H1 (cell line): ENCODE data around the gene UNC79. TPM values are rescaled to one million over a fixed set of nuclear protein-coding genes. Genes with fewer than 3 reads are reported as not detected.

Experiments
- CTCF ChIA-PET: fragments of 300-600 bp; sonication (Branson Sonifier 250); formaldehyde crosslinking; loops from one replicate; lab custom pipeline; 2021; ENCODE audit not compliant: partially characterized antibody; lab: Charles Lee
- POLR2A ChIA-PET: fragments of 300-600 bp; sonication (Branson Sonifier 250); formaldehyde crosslinking; loops from one replicate; lab custom pipeline; 2021; ENCODE audit warnings: inconsistent platforms; ENCODE audit not compliant: partially characterized antibody; lab: Charles Lee
- DNase-seq, 2 experiments: peaks; one replicate each; pipeline versions ENCODE4 v3.0.0 to v3.0.0-alpha.2; 2010 to 2022; ENCODE audit warnings: low spot score in 2 of 2, low read depth in 1 of 2, mixed read lengths in 1 of 2
- FAIRE-seq: peaks from 2 replicates; lab custom pipeline; 2011; peaks lifted over from hg19 to GRCh38; lab: Jason Lieb, UNC
- H2AFZ ChIP-seq: 2 replicates; pipeline ENCODE4 v1.8.1; 2012; ENCODE audit warnings: low read length, inconsistent platforms
- H2AK5ac ChIP-seq: 2 replicates; pipeline ENCODE4 v1.6.1; 2013; ENCODE audit warnings: low read depth, low read length
- H2BK120ac ChIP-seq: replicated peaks from 2 replicates; pipeline ENCODE3; 2013; ENCODE audit warnings: low read depth, low read length, inconsistent platforms
- H2BK12ac ChIP-seq: 2 replicates; pipeline ENCODE4 v1.6.1; 2013; ENCODE audit warnings: low read depth, low read length
- H2BK15ac ChIP-seq: 2 replicates; pipeline ENCODE4 v1.6.1; 2013; ENCODE audit warnings: low read length
- H2BK20ac ChIP-seq: 2 replicates; pipeline ENCODE4 v1.6.1; 2013; ENCODE audit warnings: low read length
- H2BK5ac ChIP-seq: 2 replicates; pipeline ENCODE4 v1.6.1; 2013; ENCODE audit warnings: low read depth, low read length
- H3K14ac ChIP-seq: 2 replicates; pipeline ENCODE4 v1.6.1; 2013; ENCODE audit warnings: inconsistent platforms; ENCODE audit not compliant: insufficient read length
- H3K18ac ChIP-seq: 2 replicates; pipeline ENCODE4 v1.6.1; 2013; ENCODE audit warnings: low read length; ENCODE audit errors: extremely low read depth
- H3K23ac ChIP-seq: 2 replicates; pipeline ENCODE4 v1.6.1; 2013; ENCODE audit warnings: inconsistent platforms; ENCODE audit not compliant: insufficient read length
- H3K23me2 ChIP-seq: 2 replicates; pipeline ENCODE4 v1.6.1; 2013; ENCODE audit warnings: low read depth, low read length
- H3K27ac ChIP-seq: 2 replicates; pipeline ENCODE4 v1.6.1; 2011; ENCODE audit warnings: low read depth, low read length, inconsistent platforms
- H3K27me3 ChIP-seq, 4 experiments: replicated peaks in 1 of 4; 1 replicate in 1 of 4; 2 replicates in 3 of 4; pipeline versions ENCODE4 v1.6.1 to v1.8.1; 2011 to 2013; ENCODE audit warnings: low read length in 3 of 4, mild to moderate bottlenecking in 3 of 4, inconsistent platforms in 2 of 4, mixed read lengths in 2 of 4, moderate library complexity in 1 of 4; ENCODE audit not compliant: control insufficient read depth in 3 of 4, insufficient read depth in 3 of 4; ENCODE audit errors: extremely low read depth in 1 of 4
- H3K36me3 ChIP-seq, 4 experiments: 2 replicates each; pipeline versions ENCODE4 v1.6.1 to v1.8.1; 2011 to 2013; ENCODE audit warnings: mild to moderate bottlenecking in 4 of 4, low read length in 3 of 4, moderate library complexity in 2 of 4, control low read depth in 1 of 4, inconsistent platforms in 1 of 4; ENCODE audit not compliant: insufficient read depth in 4 of 4, control insufficient read depth in 2 of 4
- H3K4ac ChIP-seq: replicated peaks from 2 replicates; pipeline ENCODE3; 2013; ENCODE audit warnings: low read length, low read depth, mixed read lengths, inconsistent platforms; ENCODE audit not compliant: insufficient read length
- H3K4me1 ChIP-seq, 4 experiments: replicated peaks in 1 of 4; 1 replicate in 1 of 4; 2 replicates in 3 of 4; pipeline versions ENCODE4 v1.6.1 to v1.8.1; 2011 to 2013; ENCODE audit warnings: low read length in 3 of 4, inconsistent platforms in 2 of 4, mixed read lengths in 1 of 4; ENCODE audit not compliant: insufficient read depth in 4 of 4, control insufficient read depth in 3 of 4
- H3K4me2 ChIP-seq, 2 experiments: 2 replicates each; pipeline versions ENCODE4 v1.6.1 to v1.8.1; 2011 to 2013; ENCODE audit warnings: low read depth in 2 of 2, low read length in 2 of 2, control low read depth in 1 of 2, inconsistent platforms in 1 of 2, mild to moderate bottlenecking in 1 of 2; ENCODE audit not compliant: insufficient read depth in 1 of 2
- H3K4me3 ChIP-seq, 4 experiments: fragments of 200-600, 300-600 bp in 1 of 4; sonication (generic), shearing (Covaris generic), sonication (Bioruptor Twin) in 1 of 4; 2 replicates each; pipeline versions ENCODE4 v1.5.1 to v1.8.1; 2011 to 2016; ENCODE audit warnings: low read length in 4 of 4, low read depth in 3 of 4, control low read depth in 2 of 4, inconsistent platforms in 2 of 4, mild to moderate bottlenecking in 2 of 4, mixed read lengths in 1 of 4, moderate library complexity in 1 of 4; ENCODE audit not compliant: insufficient read depth in 2 of 4; ENCODE audit errors: extremely low read depth in 1 of 4
- H3K56ac ChIP-seq: replicated peaks from 2 replicates; pipeline ENCODE3; 2013; ENCODE audit warnings: low read depth, mild to moderate bottlenecking, mixed read lengths, low read length, inconsistent platforms; ENCODE audit not compliant: insufficient read length
- H3K79me1 ChIP-seq: 2 replicates; pipeline ENCODE4 v1.6.1; 2013; ENCODE audit warnings: low read depth, low read length, control low read depth
- H3K79me2 ChIP-seq, 2 experiments: 2 replicates each; pipeline versions ENCODE4 v1.6.1 to v1.8.1; 2012 to 2013; ENCODE audit warnings: low read length in 2 of 2, mild to moderate bottlenecking in 2 of 2, inconsistent platforms in 1 of 2; ENCODE audit not compliant: insufficient read depth in 2 of 2, control insufficient read depth in 1 of 2
- H3K9ac ChIP-seq, 4 experiments: replicated peaks in 1 of 4; 1 replicate in 1 of 4; 2 replicates in 3 of 4; pipeline versions ENCODE4 v1.6.1 to v1.8.1; 2011 to 2013; ENCODE audit warnings: low read depth in 3 of 4, low read length in 3 of 4, control low read depth in 2 of 4, mild to moderate bottlenecking in 2 of 4, moderate library complexity in 2 of 4, inconsistent platforms in 1 of 4; ENCODE audit errors: extremely low read depth in 1 of 4
- H3K9me3 ChIP-seq, 2 experiments: 2 replicates each; pipeline versions ENCODE4 v1.6.1 to v1.8.1; 2012 to 2013; ENCODE audit warnings: mild to moderate bottlenecking in 2 of 2, moderate library complexity in 2 of 2, control low read depth in 1 of 2, inconsistent platforms in 1 of 2, low read depth in 1 of 2, low read length in 1 of 2, mixed read lengths in 1 of 2; ENCODE audit not compliant: insufficient read depth in 2 of 2
- H4K20me1 ChIP-seq, 2 experiments: replicated peaks in 1 of 2; 2 replicates each; pipeline versions ENCODE3 to v1.8.1; 2011 to 2013; ENCODE audit warnings: inconsistent platforms in 2 of 2, low read length in 2 of 2, mild to moderate bottlenecking in 1 of 2; ENCODE audit not compliant: insufficient read depth in 2 of 2, control insufficient read depth in 1 of 2
- H4K5ac ChIP-seq: 2 replicates; pipeline ENCODE4 v1.6.1; 2013; ENCODE audit warnings: low read length, low read depth, mixed read lengths, inconsistent platforms; ENCODE audit not compliant: insufficient read length
- H4K8ac ChIP-seq: 2 replicates; pipeline ENCODE4 v1.8.0; 2013; ENCODE audit warnings: mild to moderate bottlenecking, moderate library complexity, low read length, inconsistent platforms; ENCODE audit not compliant: insufficient read depth; ENCODE audit errors: extremely low read depth
- H4K91ac ChIP-seq: replicated peaks from 2 replicates; pipeline ENCODE3; 2013; ENCODE audit warnings: low read length, mixed read lengths, inconsistent platforms; ENCODE audit not compliant: insufficient read length
- ASH2L ChIP-seq: fragments of 200-600, 300-600 bp; sonication (generic); IDR thresholded peaks from one replicate; pipeline ENCODE4 v1.7.1; 2017; ENCODE audit warnings: low read length
- EGR1 ChIP-seq: IDR thresholded peaks from 2 replicates; pipeline ENCODE4 v1.6.1; 2011; ENCODE audit warnings: low read depth, low read length, borderline replicate concordance
- FOSL1 ChIP-seq: IDR thresholded peaks from 2 replicates; pipeline ENCODE4 v1.6.1; 2011; ENCODE audit warnings: mild to moderate bottlenecking, low read depth, low read length, moderate library complexity; ENCODE audit not compliant: insufficient read depth
- GABPA ChIP-seq: IDR thresholded peaks from 2 replicates; pipeline ENCODE4 v1.6.1; 2011; ENCODE audit warnings: mild to moderate bottlenecking, low read length, moderate library complexity, borderline replicate concordance; ENCODE audit not compliant: insufficient read depth
- HDAC2 ChIP-seq, 2 experiments: fragments of 300-600 bp in 1 of 2; sonication (generic) in 1 of 2; IDR thresholded peaks; 2 replicates each; pipeline ENCODE4 v1.6.1; 2011 to 2012; ENCODE audit warnings: low read depth in 2 of 2, low read length in 2 of 2, mild to moderate bottlenecking in 2 of 2, moderate library complexity in 2 of 2, borderline replicate concordance in 1 of 2, inconsistent platforms in 1 of 2
- PHF8 ChIP-seq: fragments of 200-600 bp; sonication (generic); conservative IDR thresholded peaks from 2 replicates; pipeline ENCODE4 v1.7.1; 2012; ENCODE audit warnings: low read depth, mild to moderate bottlenecking, inconsistent platforms, low read length, moderate library complexity
- POLR2AphosphoS5 ChIP-seq: IDR thresholded peaks from 2 replicates; pipeline ENCODE4 v1.6.1; 2011; ENCODE audit warnings: low read depth, low read length
- RBBP5 ChIP-seq: IDR thresholded peaks from 2 replicates; pipeline ENCODE4 v1.7.1; 2012; ENCODE audit warnings: low read depth, mild to moderate bottlenecking, inconsistent platforms, low read length, moderate library complexity, borderline replicate concordance
- SAP30 ChIP-seq: fragments of 300-600 bp; sonication (generic); IDR thresholded peaks from 2 replicates; pipeline ENCODE4 v1.7.1; 2012; ENCODE audit warnings: low read length, moderate library complexity, mild to moderate bottlenecking, inconsistent platforms; ENCODE audit not compliant: insufficient read depth, insufficient replicate concordance
- SP4 ChIP-seq: IDR thresholded peaks from 2 replicates; pipeline ENCODE4 v1.6.1; 2012; ENCODE audit warnings: low read length, inconsistent platforms
- TAF1 ChIP-seq: IDR thresholded peaks from 2 replicates; pipeline ENCODE4 v1.6.1; 2011; ENCODE audit warnings: mild to moderate bottlenecking, low read depth, low read length
- YY1 ChIP-seq: IDR thresholded peaks from 2 replicates; pipeline ENCODE4 v1.6.1; 2011; ENCODE audit warnings: low read depth, mild to moderate bottlenecking, low read length
- WGBS, 2 experiments: shearing (Covaris generic) in 1 of 2; methylation state at CpG; one replicate each; pipeline versions ENCODE4 v1.1.6 to v1.1.7; 2013 to 2015; ENCODE audit warnings: low lambda C conversion rate in 2 of 2, mixed read lengths in 2 of 2, inconsistent platforms in 1 of 2, low coverage in 1 of 2, missing lambda C conversion rate in 1 of 2; ENCODE audit not compliant: insufficient replicate concordance in 2 of 2, insufficient coverage in 1 of 2, insufficient read length in 1 of 2; ENCODE audit errors: extremely low coverage in 1 of 2, missing lambda C conversion rate in 1 of 2; 5-methylcytosine and 5-hydroxymethylcytosine counted together
- polyA plus RNA-seq, 7 experiments: library from polyadenylated mRNA; depleted of rRNA in 3 of 7; stranded (reverse) in 5 of 7; unstranded in 2 of 7; fragments of >200 nt in 5 of 7; fragments of 200-250 nt in 2 of 7; gene quantifications; 1 replicate in 5 of 7; 2 replicates in 1 of 7; 4 replicates in 1 of 7; pipeline versions ENCODE4 v1.2.1 to v1.2.3, GENCODE V29; 2011 to 2013; ENCODE audit warnings: missing spikeins in 2 of 7, mixed read lengths in 2 of 7
- total RNA-seq: library from RNA; stranded (reverse); fragmentation: NEBNext Ultra II Directional; extraction: Animal tissue kit (Norgen Biotek cat#: 25700); gene quantifications from 2 replicates; pipeline ENCODE4 v1.2.1, GENCODE V29; 2021

The UNC79 gene
- total and polyA plus RNA-seq, 2 of the 8 experiments (the other 6 are each of a cell fraction or from before 2014, with no cell fraction given), result 1.8 to 2.3 TPM

- DNase-seq (peak; percentile 21 to 77), FAIRE-seq (no peak)
- peak overlapping the region; percentile 36 for H4K5ac ChIP-seq
- H3K79me2 ChIP-seq, result no peaks in the 10 kb centered on the region
- no peaks in the 10 kb centered on the region for H4K20me1 ChIP-seq
- H3K23ac ChIP-seq, result no peak overlapping the region
- no peak overlapping the region for H3K27ac ChIP-seq
- no peaks in the 10 kb centered on the region for H3K9me3 ChIP-seq
- H2BK5ac ChIP-seq, result no peak overlapping the region
- no peak overlapping the region for H2BK20ac ChIP-seq
- no peak overlapping the region for H2BK120ac ChIP-seq
- ChIA-PET CTCF (interaction anchor here (0.7 kb wide), 1 partner anchor 12 kb away, joined by 3 read pairs; no protein-coding TSS in a partner anchor), POLR2A (interaction anchor here (0.7 to 1.3 kb wide), 2 partner anchors 11 to 87 kb away, joined by 3 to 5 read pairs; no protein-coding TSS in a partner anchor)
- H2BK12ac ChIP-seq, result no peak overlapping the region
- no peak overlapping the region for H4K91ac ChIP-seq
- H3K56ac ChIP-seq, result no peak overlapping the region
- no peaks in the 10 kb centered on the region for H3K79me1 ChIP-seq
- no peak overlapping the region for H3K4ac ChIP-seq
- H3K4me3 ChIP-seq, result peak overlapping the region; percentile 64 to 89 (median 76)
- H2BK15ac ChIP-seq, result no peak overlapping the region
- no peaks in the 10 kb centered on the region for H3K36me3 ChIP-seq
- H3K18ac ChIP-seq, result no peak overlapping the region
- H3K4me2 ChIP-seq, result peak overlapping the region; percentile 93 to 96
- peaks cover 0 to 5% (median 4%) of the 10 kb centered on the region in 4 experiments; a peak in 4 of 7 replicates for H3K4me1 ChIP-seq
- H3K14ac ChIP-seq, result no peak overlapping the region
- 4% methylated on average over 16 of the region's 27 CpGs; no CpG with 5 or more reads in 1 of the 2 experiments for WGBS, 2 experiments
- H3K23me2 ChIP-seq, result peaks cover 12% of the 10 kb centered on the region
- no peak overlapping the region; the same call in 1 of the 2 replicates for H4K8ac ChIP-seq
- peak overlapping the region; percentile 89; the same call in 1 of the 2 replicates for H2AFZ ChIP-seq
- H3K9ac ChIP-seq, result 0 out of 7 replicates have a peak overlapping the region, but pooled peaks of 1 of the 4 experiments have one; percentile 7
- peaks cover 0 to 3% (median 1%) of the 10 kb centered on the region in 4 experiments; a peak in 3 of 7 replicates for H3K27me3 ChIP-seq
- no peak overlapping the region for H2AK5ac ChIP-seq
- TF ChIP-seq YY1 (no peak), EGR1 (peak; percentile 40; the same call in 1 of the 2 replicates), RBBP5 (peak; percentile 9; the same call in 1 of the 2 replicates), TAF1 (no peak), PHF8 (0 out of 2 replicates have a peak, but pooled peaks have one; percentile 12), GABPA (no peak), HDAC2 (IDR thresholded peaks at IDR 0.05; ENCODE audit: borderline replicate concordance in 1 of 2, low read depth in 2 of 2, low read length in 2 of 2) (0 out of 4 replicates have a peak, but pooled peaks have one; percentile 16 to 72), SAP30 (peak; percentile 87), SP4 (0 out of 2 replicates have a peak, but pooled peaks have one; percentile 8), ASH2L (peak; percentile 83), FOSL1 (no peak), POLR2AphosphoS5 (no peak)
Observed at GRCh38 chr14:93431036-93431670, 414 bp downstream of the UNC79 start.
